HEK293 (cell line): ENCODE measurements around the gene CACUL1.
A peak's percentile ranks its signal among the peaks of the same experiment; 100 is the strongest.

Source experiments
- CTCF ChIA-PET: fragments of 350-600 bp; formaldehyde crosslinking; extraction: SDS; loops from one replicate; lab custom pipeline; 2021; ENCODE audit warnings: antibody characterized with exemption; lab: Yijun Ruan, JAX
- POLR2A ChIA-PET: fragments of 300-600 bp; formaldehyde crosslinking; extraction: SDS; loops from one replicate; lab custom pipeline; 2020; ENCODE audit warnings: antibody characterized with exemption, inconsistent platforms; lab: Yijun Ruan, JAX
- H3K27ac ChIP-seq: fragments of 200-500 bp; sonication (Bioruptor generic); 2 replicates; pipeline ENCODE4 v1.5.1; 2014; ENCODE audit warnings: low read depth, low read length, control low read depth, inconsistent platforms; ENCODE audit errors: extremely low read depth
- H3K36me3 ChIP-seq, 2 experiments: fragments of 200-500 bp in 1 of 2; sonication (Bioruptor generic) in 1 of 2; 1 replicate in 1 of 2; 2 replicates in 1 of 2; pipeline ENCODE4 v1.5.1; 2014 to 2017; ENCODE audit warnings: inconsistent platforms in 2 of 2, low read length in 2 of 2; ENCODE audit not compliant: control insufficient read depth in 2 of 2, insufficient read depth in 1 of 2
- H3K4me1 ChIP-seq: fragments of 200-500 bp; sonication (Bioruptor generic); 2 replicates; pipeline ENCODE4 v1.5.1; 2014; ENCODE audit warnings: mild to moderate bottlenecking, low read length, inconsistent platforms; ENCODE audit not compliant: control insufficient read depth, insufficient read depth
- H3K4me3 ChIP-seq: 2 replicates; pipeline ENCODE4 v1.5.1; 2011; ENCODE audit warnings: low read depth, mild to moderate bottlenecking, control low read depth, low read length, moderate library complexity
- H3K9me3 ChIP-seq: fragments of 200-500 bp; sonication (Bioruptor generic); 2 replicates; pipeline ENCODE4 v1.5.1; 2014; ENCODE audit warnings: low read depth, low read length, inconsistent platforms; ENCODE audit not compliant: control insufficient read depth, insufficient read depth
- IKZF3 ChIP-seq: fragments of 450-650 bp; IDR thresholded peaks from 2 replicates; pipeline ENCODE4 v1.5.0; 2018; ENCODE audit warnings: missing biosample characterization, mild to moderate bottlenecking, missing genetic modification characterization, moderate library complexity
- KLF16 ChIP-seq: fragments of 450-650 bp; formaldehyde crosslinking; IDR thresholded peaks from 2 replicates; pipeline ENCODE4 v1.5.1; 2017; ENCODE audit warnings: missing biosample characterization, missing genetic modification characterization
- MYNN ChIP-seq: fragments of 450-650 bp; formaldehyde crosslinking; IDR thresholded peaks from 2 replicates; pipeline ENCODE4 v1.5.1; 2016; ENCODE audit warnings: missing biosample characterization, missing genetic modification characterization, borderline replicate concordance
- PATZ1 ChIP-seq: fragments of 450-650 bp; formaldehyde crosslinking; IDR thresholded peaks from 2 replicates; pipeline ENCODE4 v1.5.1; 2016; ENCODE audit warnings: missing biosample characterization, missing genetic modification characterization
- PRDM1 ChIP-seq: fragments of 450-650 bp; formaldehyde crosslinking; IDR thresholded peaks from 2 replicates; pipeline ENCODE4; 2016; ENCODE audit warnings: missing biosample characterization, missing genetic modification characterization
- PRDM4 ChIP-seq: fragments of 450-650 bp; formaldehyde crosslinking; IDR thresholded peaks from 2 replicates; pipeline ENCODE4 v1.5.1; 2017; ENCODE audit warnings: missing biosample characterization, missing genetic modification characterization
- SP3 ChIP-seq: fragments of 450-650 bp; formaldehyde crosslinking; IDR thresholded peaks from 2 replicates; pipeline ENCODE4 v1.5.1; 2016; ENCODE audit warnings: missing biosample characterization, missing genetic modification characterization
- SP7 ChIP-seq: fragments of 450-650 bp; formaldehyde crosslinking; IDR thresholded peaks from 2 replicates; pipeline ENCODE4 v1.5.1; 2016; ENCODE audit warnings: missing biosample characterization, missing genetic modification characterization
- YY2 ChIP-seq: fragments of 450-650 bp; formaldehyde crosslinking; IDR thresholded peaks from 2 replicates; pipeline ENCODE4 v1.5.1; 2016; ENCODE audit warnings: missing biosample characterization, missing genetic modification characterization
- ZBTB11 ChIP-seq: fragments of 450-650 bp; formaldehyde crosslinking; conservative IDR thresholded peaks from 2 replicates; pipeline ENCODE4 v1.5.1; 2016; ENCODE audit warnings: low read depth, missing biosample characterization, missing genetic modification characterization
- ZBTB17 ChIP-seq: fragments of 450-650 bp; formaldehyde crosslinking; IDR thresholded peaks from 2 replicates; pipeline ENCODE4 v1.5.1; 2016; ENCODE audit warnings: missing biosample characterization, missing genetic modification characterization
- ZBTB6 ChIP-seq: fragments of 450-650 bp; formaldehyde crosslinking; IDR thresholded peaks from 2 replicates; pipeline ENCODE4 v1.5.1; 2017; ENCODE audit warnings: missing biosample characterization, missing genetic modification characterization
- ZNF10 ChIP-seq: fragments of 450-650 bp; formaldehyde crosslinking; IDR thresholded peaks from 2 replicates; pipeline ENCODE4 v1.5.1; 2017; ENCODE audit warnings: missing biosample characterization, missing genetic modification characterization
- ZNF148 ChIP-seq: fragments of 450-650 bp; formaldehyde crosslinking; IDR thresholded peaks from 2 replicates; pipeline ENCODE4 v1.5.0; 2017; ENCODE audit warnings: missing biosample characterization, missing genetic modification characterization, borderline replicate concordance
- ZNF157 ChIP-seq: fragments of 450-650 bp; formaldehyde crosslinking; IDR thresholded peaks from 2 replicates; pipeline ENCODE4 v1.5.1; 2016; ENCODE audit warnings: missing biosample characterization, missing genetic modification characterization
- ZNF280D ChIP-seq: fragments of 450-650 bp; formaldehyde crosslinking; IDR thresholded peaks from 2 replicates; pipeline ENCODE4 v1.5.1; 2016; ENCODE audit warnings: missing biosample characterization, missing genetic modification characterization
- ZNF391 ChIP-seq: fragments of 450-650 bp; formaldehyde crosslinking; IDR thresholded peaks from 2 replicates; pipeline ENCODE4 v1.5.1; 2016; ENCODE audit warnings: low read depth, missing biosample characterization, missing genetic modification characterization, borderline replicate concordance
- ZNF416 ChIP-seq: fragments of 450-650 bp; formaldehyde crosslinking; IDR thresholded peaks from 2 replicates; pipeline ENCODE4 v1.5.1; 2016; ENCODE audit warnings: missing biosample characterization, missing genetic modification characterization
- ZNF660 ChIP-seq: fragments of 450-650 bp; IDR thresholded peaks from 2 replicates; pipeline ENCODE4 v1.5.1; 2018; ENCODE audit warnings: missing biosample characterization, mild to moderate bottlenecking, missing genetic modification characterization
- ZNF843 ChIP-seq: fragments of 450-650 bp; formaldehyde crosslinking; IDR thresholded peaks from 2 replicates; pipeline ENCODE4 v1.5.1; 2016; ENCODE audit warnings: missing biosample characterization, missing genetic modification characterization

Gene CACUL1

GRCh38 chr10:118754229-118754555 lies 578 bp downstream of the CACUL1 start (continued):
- TF ChIP-seq YY2 = no peak
- peak; percentile 40 for TF ChIP-seq KLF16
- 0 out of 2 replicates have a peak, but pooled peaks have one; percentile 41 for TF ChIP-seq ZBTB6
- 0 out of 2 replicates have a peak, but pooled peaks have one; percentile 36 for TF ChIP-seq SP3 (tag by site-specific recombination)
- TF ChIP-seq ZNF391 (tag by site-specific recombination) = peak; percentile 81; the same call in 1 of the 2 replicates
- no peak for TF ChIP-seq ZNF148 (tag by site-specific recombination)
- no peak for TF ChIP-seq ZNF416 (tag by site-specific recombination)
- TF ChIP-seq MYNN (tag by site-specific recombination) = no peak
- no peak; the same call in 1 of the 2 replicates for TF ChIP-seq ZBTB11
- peak; percentile 90; the same call in 1 of the 2 replicates for TF ChIP-seq PRDM1
- TF ChIP-seq ZNF10 (tag by site-specific recombination) = peak; percentile 11; the same call in 1 of the 2 replicates
- TF ChIP-seq PATZ1 = peak; percentile 90

GRCh38 chr10:118753331-118754228 lies 1.2 kb downstream of the CACUL1 start:
- peak overlapping the region; percentile 93 for H3K4me3 ChIP-seq
- H3K27ac ChIP-seq = peak overlapping the region; percentile 88
- POLR2A ChIA-PET = interaction anchor here (0.7 to 2.4 kb wide), 13 partner anchors 13 to 454 kb away, joined by 3 to 27 read pairs (median 5); partner anchors contain the start of genes DENND10, GRK5 and NANOS1
- CTCF ChIA-PET = interaction anchor here (0.6 to 2.0 kb wide), 5 partner anchors 26 to 127 kb away, joined by 3 to 8 read pairs (median 4); no protein-coding TSS in a partner anchor
- no peaks in the 10 kb centered on the region for H3K36me3 ChIP-seq
- H3K4me1 ChIP-seq = peaks cover 13% of the 10 kb centered on the region; the same call in 1 of the 2 replicates
- H3K9me3 ChIP-seq = no peaks in the 10 kb centered on the region
- TF ChIP-seq ZNF416 (tag by site-specific recombination) (no peak), ZBTB17 (tag by site-specific recombination) (no peak; the same call in 1 of the 2 replicates), ZNF280D (tag by site-specific recombination) (no peak), ZNF843 (tag by site-specific recombination) (peak; percentile 23; the same call in 1 of the 2 replicates), SP7 (tag by site-specific recombination) (peak; percentile 73), PRDM4 (0 out of 2 replicates have a peak, but pooled peaks have one; percentile 30), ZNF660 (tag by site-specific recombination) (no peak), ZNF157 (tag by site-specific recombination) (no peak), IKZF3 (tag by site-specific recombination) (peak; percentile 47; the same call in 1 of the 2 replicates)
